ENCODE measurements around the gene PARD3. TPM values are rescaled to one million over a fixed set of nuclear protein-coding genes. Genes with fewer than 3 reads are reported as not detected.

Gene PARD3
- total RNA-seq, 2 donors from 2014 or later, result 36.1 to 48.5 TPM

DNA sequence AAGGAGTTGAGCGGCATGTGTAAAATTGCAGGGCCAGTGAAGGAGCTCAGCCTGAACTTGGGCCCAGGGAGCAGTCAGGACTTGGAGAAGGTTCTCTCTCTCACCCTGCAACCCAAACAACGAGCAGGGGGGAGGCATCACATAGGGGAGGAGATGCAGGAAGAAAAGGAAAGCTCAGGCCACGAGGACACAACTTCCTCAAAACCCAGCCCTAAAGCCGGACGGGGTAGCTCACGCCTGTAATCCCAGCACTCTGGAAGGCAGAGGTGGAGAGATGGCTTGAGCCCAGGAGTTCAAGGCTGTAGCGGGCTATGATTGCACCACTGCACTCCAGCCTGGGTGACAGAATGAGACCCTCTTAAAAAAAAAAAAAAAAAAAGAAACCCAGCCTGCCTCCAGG lies 629.1 kb downstream of the PARD3 start:
- TF ChIP-seq POLR2A (IDR thresholded peaks at IDR 0.05), result no peak
- TF ChIP-seq, protein P1, sequence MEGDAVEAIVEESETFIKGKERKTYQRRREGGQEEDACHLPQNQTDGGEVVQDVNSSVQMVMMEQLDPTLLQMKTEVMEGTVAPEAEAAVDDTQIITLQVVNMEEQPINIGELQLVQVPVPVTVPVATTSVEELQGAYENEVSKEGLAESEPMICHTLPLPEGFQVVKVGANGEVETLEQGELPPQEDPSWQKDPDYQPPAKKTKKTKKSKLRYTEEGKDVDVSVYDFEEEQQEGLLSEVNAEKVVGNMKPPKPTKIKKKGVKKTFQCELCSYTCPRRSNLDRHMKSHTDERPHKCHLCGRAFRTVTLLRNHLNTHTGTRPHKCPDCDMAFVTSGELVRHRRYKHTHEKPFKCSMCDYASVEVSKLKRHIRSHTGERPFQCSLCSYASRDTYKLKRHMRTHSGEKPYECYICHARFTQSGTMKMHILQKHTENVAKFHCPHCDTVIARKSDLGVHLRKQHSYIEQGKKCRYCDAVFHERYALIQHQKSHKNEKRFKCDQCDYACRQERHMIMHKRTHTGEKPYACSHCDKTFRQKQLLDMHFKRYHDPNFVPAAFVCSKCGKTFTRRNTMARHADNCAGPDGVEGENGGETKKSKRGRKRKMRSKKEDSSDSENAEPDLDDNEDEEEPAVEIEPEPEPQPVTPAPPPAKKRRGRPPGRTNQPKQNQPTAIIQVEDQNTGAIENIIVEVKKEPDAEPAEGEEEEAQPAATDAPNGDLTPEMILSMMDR (IDR thresholded peaks at IDR 0.05), result no peak
- Histone ChIP-seq H3K4me3 (no peak overlapping the region), H3K4me1 (peaks cover 30% of the 10 kb centered on the region), H3K27me3 (no peaks in the 10 kb centered on the region), H3K36me3 (replicated peaks in 1 of 2; ENCODE audit: insufficient read depth in 1 of 2, low read depth in 2 of 2) (no peaks in the 10 kb centered on the region), H3K9me3 (no peaks in the 10 kb centered on the region), H3K27ac (no peak overlapping the region)
- WGBS, 2 donors, result 79 to 85% methylated on average over 6 to 7 of the region's 7 CpGs
- intact Hi-C loops (cut with DNase I), result no loop called here
- no peak for ATAC-seq
- no peak for DNase-seq

DNA sequence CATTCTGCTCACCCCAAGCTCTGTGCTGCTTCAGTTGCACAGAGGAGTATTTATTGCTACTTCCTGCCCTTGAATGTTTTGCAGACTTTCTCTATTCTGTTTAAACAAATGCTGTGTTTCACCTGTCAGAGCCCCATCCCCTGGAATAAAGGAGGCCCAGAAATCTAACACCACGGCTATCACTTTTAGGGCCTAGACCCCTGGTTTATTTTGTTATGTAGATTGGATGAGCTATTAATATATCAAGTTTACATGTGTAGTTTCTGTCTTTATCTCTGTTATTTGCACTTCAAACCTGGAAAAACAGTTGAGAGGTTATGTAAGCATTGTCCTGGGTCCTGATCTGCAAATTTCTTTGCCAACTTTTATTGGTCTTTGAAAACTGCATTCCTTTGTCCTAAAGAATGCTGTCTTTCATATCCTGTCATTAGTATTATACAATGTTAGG lies 630.1 kb downstream of the PARD3 start:
- ATAC-seq (peak; percentile 35), DNase-seq (no peak)
- no peak overlapping the region for H3K4me3 ChIP-seq
- 3 to 5% methylated on average over 1 of the region's 1 CpG for WGBS, 2 donors
- no peaks in the 10 kb centered on the region for H3K36me3 ChIP-seq (replicated peaks in 1 of 2; ENCODE audit: insufficient read depth in 1 of 2, low read depth in 2 of 2)
- H3K27ac ChIP-seq, result peak overlapping the region in 3 of 4 donors; percentile 4 to 47 (median 28)
- H3K4me1 ChIP-seq, result peaks cover 30% of the 10 kb centered on the region
- no peaks in the 10 kb centered on the region for H3K27me3 ChIP-seq
- no peaks in the 10 kb centered on the region for H3K9me3 ChIP-seq
- intact Hi-C loops (cut with DNase I), result no loop called here
- no peak for TF ChIP-seq POLR2A (IDR thresholded peaks at IDR 0.05)
- TF ChIP-seq, protein P1 (IDR thresholded peaks at IDR 0.05), result no peak

DNA sequence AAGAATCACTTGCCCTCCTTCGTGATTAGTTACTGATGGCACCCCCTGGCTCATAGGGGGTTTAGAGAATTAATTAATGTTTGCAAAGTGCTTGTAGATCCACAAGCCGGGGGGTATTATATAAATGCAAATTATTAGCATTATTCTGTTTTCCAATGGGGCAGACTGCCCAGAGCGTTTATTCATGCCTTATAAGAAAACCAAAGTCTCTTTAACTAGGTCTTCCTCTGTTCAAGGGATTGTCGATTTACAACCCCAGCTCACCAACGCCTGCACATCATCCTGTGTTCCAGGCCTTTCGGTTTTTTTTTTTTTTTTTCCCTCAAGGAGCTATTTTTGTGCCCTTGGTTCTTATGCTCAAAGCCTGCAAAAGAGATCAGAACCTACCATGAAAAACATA lies 630.7 kb downstream of the PARD3 start:
- Histone ChIP-seq H3K4me3 (no peak overlapping the region), H3K27ac (peak overlapping the region in 3 of 4 donors; percentile 4 to 47 (median 28)), H3K4me1 (peaks cover 30% of the 10 kb centered on the region), H3K9me3 (no peaks in the 10 kb centered on the region), H3K27me3 (no peaks in the 10 kb centered on the region), H3K36me3 (replicated peaks in 1 of 2; ENCODE audit: insufficient read depth in 1 of 2, low read depth in 2 of 2) (no peaks in the 10 kb centered on the region)
- intact Hi-C loops (cut with DNase I), result no loop called here
- WGBS, 2 donors, result 80 to 81% methylated on average over 6 of the region's 6 CpGs
- DNase-seq (no peak), ATAC-seq (no peak)
- TF ChIP-seq, protein P1 (IDR thresholded peaks at IDR 0.05), result no peak
- no peak for TF ChIP-seq POLR2A (IDR thresholded peaks at IDR 0.05)

DNA sequence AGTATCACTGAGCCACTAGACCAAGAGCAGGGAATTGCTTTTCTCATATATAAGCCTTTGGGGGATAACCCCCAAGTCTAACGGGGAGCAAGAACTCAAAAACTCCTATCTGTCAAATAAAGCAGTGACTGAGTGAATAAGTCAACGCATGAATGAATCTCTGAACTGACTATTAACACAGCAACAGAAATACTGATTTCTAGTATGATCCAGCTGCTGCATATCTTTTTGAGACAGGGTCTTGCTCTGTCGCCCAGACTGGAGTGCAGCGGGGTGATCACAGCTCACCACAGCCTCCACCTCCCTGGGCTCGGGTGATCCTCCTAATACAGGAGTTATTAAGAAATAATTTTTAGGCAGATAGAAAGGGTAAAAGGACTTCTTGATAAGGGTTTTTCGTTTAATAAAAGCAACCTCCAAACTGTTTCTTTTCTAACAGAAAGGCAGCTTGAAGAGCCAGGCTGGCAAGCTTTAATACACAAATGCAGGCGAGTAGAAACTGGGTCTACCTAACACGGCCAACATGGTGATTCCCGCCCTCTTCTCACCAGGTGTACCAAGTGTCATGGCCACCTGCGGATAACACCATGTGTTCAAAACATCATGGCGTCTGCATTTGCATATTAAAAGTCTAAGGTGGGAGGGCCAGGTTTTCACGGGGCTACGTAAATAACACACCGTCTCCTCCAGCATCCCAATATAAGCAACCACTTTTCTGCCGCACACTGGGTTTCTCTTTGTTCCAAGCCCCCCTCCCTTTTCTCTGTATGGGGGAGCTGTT lies 631.9 kb downstream of the PARD3 start:
- WGBS, 2 donors, result 91 to 96% methylated on average over 15 of the region's 15 CpGs
- no peak overlapping the region for H3K4me3 ChIP-seq
- no peak overlapping the region for H3K27ac ChIP-seq
- no peak for TF ChIP-seq POLR2A (IDR thresholded peaks at IDR 0.05)
- TF ChIP-seq, protein P1 (IDR thresholded peaks at IDR 0.05), result no peak
- no peak for DNase-seq
- H3K4me1 ChIP-seq, result peaks cover 30% of the 10 kb centered on the region
- ATAC-seq, result no peak
- no peaks in the 10 kb centered on the region for H3K9me3 ChIP-seq
- no peaks in the 10 kb centered on the region for H3K27me3 ChIP-seq
- intact Hi-C loops (cut with DNase I), result no loop called here
- H3K36me3 ChIP-seq (replicated peaks in 1 of 2; ENCODE audit: insufficient read depth in 1 of 2, low read depth in 2 of 2), result no peaks in the 10 kb centered on the region
